Testis (tissue), 3 donors: ENCODE results near the gene WDR49. TPM values are rescaled to one million over a fixed set of nuclear protein-coding genes. Genes with fewer than 3 reads are reported as not detected.

Experiments used
- DNase-seq: peaks from one replicate; pipeline ENCODE4 v3.0.0-alpha.2; 2019
- H3K27ac ChIP-seq, 2 donors: fragments of 200-600 bp; sonication (generic); one replicate each; pipeline ENCODE4 v1.5.1; 2019
- H3K27me3 ChIP-seq: fragments of 200-600 bp; sonication (generic); one replicate; pipeline ENCODE4 v1.5.1; 2019
- H3K36me3 ChIP-seq: fragments of 200-600 bp; sonication (generic); one replicate; pipeline ENCODE4 v1.5.1; 2017; ENCODE audit warnings: low read depth; ENCODE audit errors: missing control alignments
- H3K4me1 ChIP-seq: fragments of 200-600 bp; sonication (generic); one replicate; pipeline ENCODE4 v1.5.1; 2019
- H3K4me3 ChIP-seq, 2 donors: fragments of 200-600 bp; sonication (generic); one replicate each; pipeline ENCODE4 v1.5.1; 2017 to 2019
- H3K9me3 ChIP-seq: fragments of 200-600 bp; sonication (generic); one replicate; pipeline ENCODE4 v1.5.1; 2017
- POLR2A ChIP-seq: fragments of 450-650 bp; IDR thresholded peaks from one replicate; pipeline ENCODE4 v1.6.1; 2017; ENCODE audit warnings: antibody characterized with exemption, mild to moderate bottlenecking, moderate library complexity
- WGBS, 2 donors: methylation state at CpG; one replicate each; pipeline ENCODE4 v1.1.5; 2018; 5-methylcytosine and 5-hydroxymethylcytosine counted together
- intact Hi-C: fragments of 100-400 bp; cut with DNase I; formaldehyde crosslinking; loops from one replicate; pipeline ENCODE4 v1.15.1; 2023; ENCODE audit warnings: low total_unique reads
- polyA plus RNA-seq: library from polyadenylated mRNA; stranded (reverse); fragments of 350-450 nt; fragmentation: Illumina TruSeq; extraction: RNeasy Lipid Tissue Mini Kit (QIAGEN cat#74804); gene quantifications from one replicate; pipeline ENCODE4 v1.2.3, GENCODE V29; 2014; ENCODE audit warnings: low read depth, low replicate concordance; ENCODE audit not compliant: insufficient read depth
- total RNA-seq, 2 donors: library from RNA; depleted of rRNA; stranded (reverse); fragments of >200 nt; gene quantifications; one replicate each; pipeline ENCODE4 v1.2.3, GENCODE V29; 2016
- TF ChIP-seq, protein P1 (sequence below), 3 experiments: fragments of 450-650 bp in 2 of 3; fragments of 200-600 bp in 1 of 3; sonication (generic) in 1 of 3; IDR thresholded peaks; one replicate each; pipeline ENCODE4 v1.5.1; 2016 to 2019; ENCODE audit warnings: antibody characterized with exemption in 3 of 3, mild to moderate bottlenecking in 2 of 3, moderate library complexity in 1 of 3

WDR49 gene
- total and polyA plus RNA-seq, 3 donors from 2014 or later, result 0.55 to 0.93 (median 0.83) TPM

DNA sequence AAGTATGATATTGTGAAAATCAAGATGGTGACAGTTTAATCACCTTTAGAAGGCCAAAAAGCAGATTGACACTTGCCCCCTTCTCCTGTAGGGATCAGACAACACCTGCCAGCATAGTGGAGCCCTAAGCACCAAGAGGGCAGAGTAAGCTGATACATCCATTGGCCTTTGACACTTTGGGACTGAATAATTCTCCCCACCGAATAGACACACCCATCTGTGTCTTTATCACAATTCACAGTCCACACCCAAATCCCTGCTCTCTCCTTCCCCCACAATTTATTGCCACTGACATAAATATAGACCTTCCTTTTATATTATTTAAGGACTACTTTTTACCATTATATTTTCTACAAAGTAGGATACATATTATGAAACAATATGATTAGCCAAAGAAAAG, 3.1 kb upstream of the WDR49 start:
- Histone ChIP-seq H3K4me3 (no peak overlapping the region), H3K9me3 (no peaks in the 10 kb centered on the region), H3K36me3 (no peaks in the 10 kb centered on the region), H3K27ac (no peak overlapping the region), H3K27me3 (no peaks in the 10 kb centered on the region), H3K4me1 (no peaks in the 10 kb centered on the region)
- DNase-seq, result no peak
- TF ChIP-seq, protein P1, sequence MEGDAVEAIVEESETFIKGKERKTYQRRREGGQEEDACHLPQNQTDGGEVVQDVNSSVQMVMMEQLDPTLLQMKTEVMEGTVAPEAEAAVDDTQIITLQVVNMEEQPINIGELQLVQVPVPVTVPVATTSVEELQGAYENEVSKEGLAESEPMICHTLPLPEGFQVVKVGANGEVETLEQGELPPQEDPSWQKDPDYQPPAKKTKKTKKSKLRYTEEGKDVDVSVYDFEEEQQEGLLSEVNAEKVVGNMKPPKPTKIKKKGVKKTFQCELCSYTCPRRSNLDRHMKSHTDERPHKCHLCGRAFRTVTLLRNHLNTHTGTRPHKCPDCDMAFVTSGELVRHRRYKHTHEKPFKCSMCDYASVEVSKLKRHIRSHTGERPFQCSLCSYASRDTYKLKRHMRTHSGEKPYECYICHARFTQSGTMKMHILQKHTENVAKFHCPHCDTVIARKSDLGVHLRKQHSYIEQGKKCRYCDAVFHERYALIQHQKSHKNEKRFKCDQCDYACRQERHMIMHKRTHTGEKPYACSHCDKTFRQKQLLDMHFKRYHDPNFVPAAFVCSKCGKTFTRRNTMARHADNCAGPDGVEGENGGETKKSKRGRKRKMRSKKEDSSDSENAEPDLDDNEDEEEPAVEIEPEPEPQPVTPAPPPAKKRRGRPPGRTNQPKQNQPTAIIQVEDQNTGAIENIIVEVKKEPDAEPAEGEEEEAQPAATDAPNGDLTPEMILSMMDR (IDR thresholded peaks at IDR 0.05), result no peak
- TF ChIP-seq POLR2A, result no peak
- 71 to 76% methylated on average over 1 of the region's 1 CpG for WGBS, 2 donors
- intact Hi-C loops, result no loop called here

DNA sequence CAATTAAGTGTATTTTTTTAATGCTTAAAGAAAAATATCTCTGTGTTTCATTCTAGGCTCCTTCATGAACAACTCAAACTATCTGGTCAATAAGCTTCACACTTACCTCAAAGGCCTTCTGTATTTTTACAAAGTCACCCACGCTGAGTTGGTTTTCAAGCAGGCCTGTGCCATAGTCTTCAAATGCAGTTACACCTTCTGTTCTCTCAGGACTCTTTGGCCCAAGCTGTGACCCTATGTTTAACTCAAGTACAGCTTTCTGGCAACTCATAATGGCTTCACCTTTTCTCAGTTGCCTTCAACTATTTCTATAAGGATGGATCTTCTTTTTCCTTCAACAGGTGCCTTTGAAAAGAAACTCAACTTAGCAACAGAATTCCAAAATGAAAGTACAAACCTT, 587 bp downstream of the WDR49 start:
- TF ChIP-seq, protein P1 (IDR thresholded peaks at IDR 0.05), result no peak
- TF ChIP-seq POLR2A, result no peak
- intact Hi-C loops, result no loop called here
- no peaks in the 10 kb centered on the region for H3K9me3 ChIP-seq
- no peak overlapping the region for H3K27ac ChIP-seq
- H3K4me3 ChIP-seq, result no peak overlapping the region
- DNase-seq, result no peak
- WGBS, 2 donors, result 85 to 87% methylated on average over 1 of the region's 1 CpG
- H3K27me3 ChIP-seq, result no peaks in the 10 kb centered on the region
- H3K4me1 ChIP-seq, result no peaks in the 10 kb centered on the region
- no peaks in the 10 kb centered on the region for H3K36me3 ChIP-seq

DNA sequence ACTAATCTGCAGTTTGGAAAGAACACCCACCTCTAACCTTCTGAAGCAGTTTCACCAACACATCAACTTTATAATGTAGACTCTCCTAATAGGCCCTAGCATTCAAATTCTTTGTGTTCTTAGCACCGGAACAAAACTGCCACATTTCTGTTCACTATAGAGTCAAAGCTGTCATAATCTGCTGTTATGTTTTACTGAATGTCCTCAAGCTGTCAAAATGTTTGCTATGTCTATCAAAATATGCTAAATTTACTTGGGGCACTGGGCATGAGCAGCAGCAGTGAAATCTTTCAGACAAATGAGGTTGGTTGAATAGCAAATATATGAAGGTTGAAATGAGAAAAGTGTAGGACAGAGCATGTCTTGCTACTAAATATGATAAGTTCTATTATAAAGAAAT, 1.9 kb downstream of the WDR49 start:
- 93 to 95% methylated on average over 1 of the region's 1 CpG for WGBS, 2 donors
- Histone ChIP-seq H3K4me1 (no peaks in the 10 kb centered on the region), H3K9me3 (no peaks in the 10 kb centered on the region), H3K4me3 (no peak overlapping the region), H3K27ac (no peak overlapping the region), H3K27me3 (no peaks in the 10 kb centered on the region), H3K36me3 (no peaks in the 10 kb centered on the region)
- intact Hi-C loops, result no loop called here
- TF ChIP-seq POLR2A, result no peak
- TF ChIP-seq, protein P1 (IDR thresholded peaks at IDR 0.05), result no peak
- DNase-seq, result no peak

DNA sequence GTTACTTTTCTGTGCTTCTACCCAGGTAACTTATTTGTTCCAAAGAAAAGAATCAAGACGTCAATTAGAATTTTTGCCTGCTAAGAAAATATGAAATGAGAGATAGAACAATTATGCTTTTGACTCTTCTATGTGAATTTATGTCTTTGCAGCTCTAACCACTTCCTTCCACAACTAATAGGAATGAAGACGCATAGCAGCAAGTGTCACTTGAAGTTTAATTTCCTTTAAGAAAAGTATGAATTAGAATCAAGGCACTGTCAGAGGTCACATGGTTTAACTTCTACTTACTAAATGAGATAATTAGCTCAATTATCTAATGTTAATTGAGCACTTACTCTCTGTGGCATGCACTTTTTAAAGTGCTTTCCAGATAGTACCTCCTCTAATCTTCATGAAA, 3.3 kb downstream of the WDR49 start:
- Histone ChIP-seq H3K4me1 (no peaks in the 10 kb centered on the region), H3K27ac (no peak overlapping the region), H3K36me3 (no peaks in the 10 kb centered on the region), H3K9me3 (no peaks in the 10 kb centered on the region), H3K27me3 (no peaks in the 10 kb centered on the region), H3K4me3 (no peak overlapping the region)
- intact Hi-C loops, result no loop called here
- 84 to 85% methylated on average over 2 of the region's 2 CpGs for WGBS, 2 donors
- DNase-seq, result no peak
- TF ChIP-seq, protein P1 (IDR thresholded peaks at IDR 0.05), result no peak
- TF ChIP-seq POLR2A, result no peak

DNA sequence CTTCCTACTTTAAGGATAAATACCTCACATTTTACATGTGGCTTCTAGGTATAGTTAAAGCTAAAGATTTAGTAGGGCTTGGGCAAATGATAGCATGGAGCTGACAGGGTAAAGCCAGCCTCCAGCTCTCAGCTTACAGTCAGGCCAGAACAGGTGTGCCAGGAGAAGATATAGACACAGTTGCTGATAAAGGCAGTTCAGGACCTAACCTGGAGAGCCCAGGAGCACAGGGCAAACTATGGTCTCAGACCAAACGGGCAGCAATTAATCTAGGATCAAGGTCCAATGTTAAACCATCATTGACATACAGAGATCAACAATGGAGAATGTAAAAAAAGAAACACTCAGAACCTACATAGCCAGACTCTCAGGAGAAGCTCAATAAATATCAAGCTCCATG, 4.0 kb downstream of the WDR49 start:
- 90 to 93% methylated on average over 1 of the region's 1 CpG for WGBS, 2 donors
- TF ChIP-seq, protein P1 (IDR thresholded peaks at IDR 0.05), result no peak
- TF ChIP-seq POLR2A, result no peak
- Histone ChIP-seq H3K4me1 (no peaks in the 10 kb centered on the region), H3K36me3 (no peaks in the 10 kb centered on the region), H3K4me3 (no peak overlapping the region), H3K9me3 (no peaks in the 10 kb centered on the region), H3K27ac (no peak overlapping the region), H3K27me3 (no peaks in the 10 kb centered on the region)
- DNase-seq, result no peak
- intact Hi-C loops, result no loop called here
